Suprapubic skin (tissue), 4 donors: ENCODE results near the gene LAMTOR4. TPM values are rescaled to one million over a fixed set of nuclear protein-coding genes. Genes with fewer than 3 reads are reported as not detected.

Experiments used
- DNase-seq, 2 donors: peaks; one replicate each; pipeline ENCODE4 v3.0.0-alpha.2; 2019; ENCODE audit warnings: low spot score in 2 of 2
- H3K27ac ChIP-seq: fragments of 200-600 bp; sonication (generic); one replicate; pipeline ENCODE4 v1.5.1; 2019
- H3K27me3 ChIP-seq: fragments of 200-600 bp; sonication (generic); one replicate; pipeline ENCODE4 v1.5.1; 2019
- H3K36me3 ChIP-seq: fragments of 200-600 bp; sonication (generic); one replicate; pipeline ENCODE4 v1.5.1; 2019
- H3K4me1 ChIP-seq: fragments of 200-600 bp; sonication (generic); one replicate; pipeline ENCODE4 v1.5.1; 2019
- H3K4me3 ChIP-seq: fragments of 200-600 bp; sonication (generic); one replicate; pipeline ENCODE4 v1.5.1; 2019; ENCODE audit warnings: mild to moderate bottlenecking
- H3K9me3 ChIP-seq: fragments of 200-600 bp; sonication (generic); one replicate; pipeline ENCODE4 v1.5.1; 2019
- EP300 ChIP-seq: sonication (generic); formaldehyde crosslinking; IDR thresholded peaks from one replicate; pipeline ENCODE4 v1.6.1; 2017; ENCODE audit warnings: antibody characterized with exemption
- POLR2A ChIP-seq, 2 donors: fragments of 450-650 bp; IDR thresholded peaks; one replicate each; pipeline ENCODE4 v1.6.1; 2017; ENCODE audit warnings: antibody characterized with exemption in 2 of 2, mild to moderate bottlenecking in 2 of 2, moderate library complexity in 2 of 2
- POLR2AphosphoS5 ChIP-seq, 3 donors: sonication (generic); formaldehyde crosslinking; IDR thresholded peaks; one replicate each; pipeline ENCODE4 v1.6.1; 2017; ENCODE audit warnings: antibody characterized with exemption in 3 of 3
- WGBS: methylation state at CpG from one replicate; pipeline ENCODE4 v1.1.5; 2018; 5-methylcytosine and 5-hydroxymethylcytosine counted together
- total RNA-seq, 4 donors: library from RNA; depleted of rRNA; stranded (reverse); fragments of >200 nt; gene quantifications; one replicate each; pipeline ENCODE4 v1.1.0, GENCODE V29; 2016
- TF ChIP-seq, protein P1 (sequence below), 2 donors: fragments of 200-600 bp in 1 of 2; fragments of 450-650 bp in 1 of 2; sonication (generic) in 1 of 2; IDR thresholded peaks; one replicate each; pipeline ENCODE4 v1.5.1; 2016 to 2019; ENCODE audit warnings: antibody characterized with exemption in 2 of 2, mild to moderate bottlenecking in 1 of 2, moderate library complexity in 1 of 2

The LAMTOR4 gene
- total RNA-seq, 4 donors from 2014 or later, result 346 to 682 (median 537) TPM

DNA sequence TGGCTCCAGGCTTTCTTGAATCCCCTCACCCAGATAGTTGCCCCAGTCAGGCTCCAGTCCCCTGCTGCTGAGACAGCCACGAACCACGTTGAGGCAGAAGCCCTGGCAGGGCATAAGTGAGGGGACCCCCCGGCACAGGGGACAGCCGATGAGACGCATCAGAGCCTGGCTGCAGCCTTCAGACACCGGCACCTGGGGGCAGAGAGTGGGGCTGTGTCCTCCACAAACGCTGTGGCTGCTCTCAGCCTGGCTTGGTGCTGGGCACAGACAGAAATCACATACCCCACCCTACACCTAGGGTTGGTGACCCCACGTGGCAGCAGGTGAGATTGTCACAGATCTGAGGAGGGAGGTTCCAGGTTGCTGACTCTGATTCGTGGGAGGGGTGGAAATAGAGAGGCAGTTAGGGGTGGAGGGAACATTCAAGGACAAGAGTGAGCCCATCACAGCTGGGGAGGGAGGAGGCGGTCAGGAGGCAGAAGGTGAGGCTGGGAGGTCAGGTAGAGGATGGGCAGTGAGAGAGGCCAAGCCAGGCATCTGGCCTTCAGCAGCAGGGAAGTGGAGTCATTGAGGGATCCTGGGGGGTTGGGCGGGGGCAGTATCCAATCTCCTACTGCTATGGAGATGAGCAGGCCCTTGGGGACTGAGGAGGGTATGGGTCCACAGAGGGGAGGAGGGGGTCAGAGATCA lies 25.2 kb downstream of the LAMTOR4 start:
- WGBS, result 87% methylated on average over 10 of the region's 11 CpGs
- DNase-seq, result peak in 1 of 2 donors; percentile 37
- H3K27me3 ChIP-seq, result peaks cover 7% of the 10 kb centered on the region
- no peak for TF ChIP-seq POLR2AphosphoS5 (IDR thresholded peaks at IDR 0.05)
- TF ChIP-seq POLR2A (IDR thresholded peaks at IDR 0.05), result no peak
- TF ChIP-seq, protein P1, sequence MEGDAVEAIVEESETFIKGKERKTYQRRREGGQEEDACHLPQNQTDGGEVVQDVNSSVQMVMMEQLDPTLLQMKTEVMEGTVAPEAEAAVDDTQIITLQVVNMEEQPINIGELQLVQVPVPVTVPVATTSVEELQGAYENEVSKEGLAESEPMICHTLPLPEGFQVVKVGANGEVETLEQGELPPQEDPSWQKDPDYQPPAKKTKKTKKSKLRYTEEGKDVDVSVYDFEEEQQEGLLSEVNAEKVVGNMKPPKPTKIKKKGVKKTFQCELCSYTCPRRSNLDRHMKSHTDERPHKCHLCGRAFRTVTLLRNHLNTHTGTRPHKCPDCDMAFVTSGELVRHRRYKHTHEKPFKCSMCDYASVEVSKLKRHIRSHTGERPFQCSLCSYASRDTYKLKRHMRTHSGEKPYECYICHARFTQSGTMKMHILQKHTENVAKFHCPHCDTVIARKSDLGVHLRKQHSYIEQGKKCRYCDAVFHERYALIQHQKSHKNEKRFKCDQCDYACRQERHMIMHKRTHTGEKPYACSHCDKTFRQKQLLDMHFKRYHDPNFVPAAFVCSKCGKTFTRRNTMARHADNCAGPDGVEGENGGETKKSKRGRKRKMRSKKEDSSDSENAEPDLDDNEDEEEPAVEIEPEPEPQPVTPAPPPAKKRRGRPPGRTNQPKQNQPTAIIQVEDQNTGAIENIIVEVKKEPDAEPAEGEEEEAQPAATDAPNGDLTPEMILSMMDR (IDR thresholded peaks at IDR 0.05), result no peak
- no peak for TF ChIP-seq EP300
- H3K9me3 ChIP-seq, result no peaks in the 10 kb centered on the region
- no peak overlapping the region for H3K27ac ChIP-seq
- peaks cover 35% of the 10 kb centered on the region for H3K4me1 ChIP-seq
- no peaks in the 10 kb centered on the region for H3K36me3 ChIP-seq
- no peak overlapping the region for H3K4me3 ChIP-seq

DNA sequence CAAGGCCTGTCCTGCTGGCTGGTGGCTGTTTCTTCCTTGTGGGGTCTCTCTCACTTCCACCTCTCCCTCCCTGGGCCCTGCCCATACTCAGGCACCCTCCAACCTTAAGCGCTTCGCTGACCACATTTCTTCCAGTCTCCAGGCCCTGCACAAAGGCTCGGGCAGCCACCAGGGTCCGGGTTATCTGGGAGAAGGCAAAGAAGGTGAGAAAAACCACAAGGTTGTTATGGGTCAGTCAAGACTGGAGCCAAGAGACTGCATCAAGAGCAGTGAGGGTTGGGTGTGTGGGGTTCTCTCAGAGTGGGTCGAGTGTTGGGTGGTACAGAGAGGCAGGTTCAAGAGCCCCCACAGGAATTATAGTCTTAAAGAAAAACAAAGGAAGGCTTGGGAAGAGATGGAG lies 25.9 kb downstream of the LAMTOR4 start:
- H3K36me3 ChIP-seq, result no peaks in the 10 kb centered on the region
- DNase-seq, result peak in 1 of 2 donors; percentile 61
- peaks cover 7% of the 10 kb centered on the region for H3K27me3 ChIP-seq
- H3K4me3 ChIP-seq, result no peak overlapping the region
- TF ChIP-seq, protein P1 (IDR thresholded peaks at IDR 0.05), result no peak
- TF ChIP-seq POLR2A (IDR thresholded peaks at IDR 0.05), result no peak
- no peak for TF ChIP-seq POLR2AphosphoS5 (IDR thresholded peaks at IDR 0.05)
- no peak for TF ChIP-seq EP300
- no peak overlapping the region for H3K27ac ChIP-seq
- no peaks in the 10 kb centered on the region for H3K9me3 ChIP-seq
- H3K4me1 ChIP-seq, result peaks cover 34% of the 10 kb centered on the region
- 91% methylated on average over 5 of the region's 5 CpGs for WGBS

DNA sequence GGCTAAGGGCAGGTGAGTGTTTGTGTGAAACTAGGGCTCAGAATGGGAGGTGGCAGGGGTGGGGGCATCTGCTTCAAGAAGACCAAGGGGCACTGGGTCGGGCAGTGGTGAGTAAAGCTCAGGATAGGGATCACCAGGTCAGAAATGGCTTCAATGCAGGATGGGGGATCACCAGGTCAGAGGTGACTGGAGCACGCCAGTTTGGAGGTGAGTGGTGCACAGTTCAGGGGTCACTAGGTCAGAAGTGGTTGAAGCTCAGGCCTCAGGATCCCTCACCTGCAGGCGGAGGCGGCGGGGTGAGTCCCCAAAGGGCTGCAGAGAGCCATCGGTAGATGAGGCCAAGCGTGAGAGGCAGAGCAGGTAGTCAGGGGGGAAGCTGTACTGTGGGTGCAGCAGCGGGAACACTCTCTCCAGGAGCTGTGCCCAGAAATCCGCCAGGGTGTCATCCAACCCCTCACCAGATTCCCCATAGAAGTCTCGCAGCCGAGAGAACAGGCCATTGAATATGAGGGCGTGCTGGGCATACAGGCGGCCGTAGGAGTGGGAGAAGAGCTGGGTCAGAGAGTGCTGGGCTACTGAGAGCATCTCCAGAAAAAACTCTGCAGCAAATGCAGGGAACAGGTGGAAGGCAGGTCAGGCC lies 26.7 kb downstream of the LAMTOR4 start:
- peaks cover 33% of the 10 kb centered on the region for H3K4me1 ChIP-seq
- H3K27me3 ChIP-seq, result peaks cover 7% of the 10 kb centered on the region
- no peak overlapping the region for H3K4me3 ChIP-seq
- H3K9me3 ChIP-seq, result no peaks in the 10 kb centered on the region
- peak in 1 of 2 donors; percentile 74 for DNase-seq
- no peak overlapping the region for H3K27ac ChIP-seq
- H3K36me3 ChIP-seq, result no peaks in the 10 kb centered on the region
- no peak for TF ChIP-seq POLR2A (IDR thresholded peaks at IDR 0.05)
- TF ChIP-seq, protein P1 (IDR thresholded peaks at IDR 0.05), result no peak
- no peak for TF ChIP-seq EP300
- TF ChIP-seq POLR2AphosphoS5 (IDR thresholded peaks at IDR 0.05), result no peak
- WGBS, result 94% methylated on average over 14 of the region's 14 CpGs

DNA sequence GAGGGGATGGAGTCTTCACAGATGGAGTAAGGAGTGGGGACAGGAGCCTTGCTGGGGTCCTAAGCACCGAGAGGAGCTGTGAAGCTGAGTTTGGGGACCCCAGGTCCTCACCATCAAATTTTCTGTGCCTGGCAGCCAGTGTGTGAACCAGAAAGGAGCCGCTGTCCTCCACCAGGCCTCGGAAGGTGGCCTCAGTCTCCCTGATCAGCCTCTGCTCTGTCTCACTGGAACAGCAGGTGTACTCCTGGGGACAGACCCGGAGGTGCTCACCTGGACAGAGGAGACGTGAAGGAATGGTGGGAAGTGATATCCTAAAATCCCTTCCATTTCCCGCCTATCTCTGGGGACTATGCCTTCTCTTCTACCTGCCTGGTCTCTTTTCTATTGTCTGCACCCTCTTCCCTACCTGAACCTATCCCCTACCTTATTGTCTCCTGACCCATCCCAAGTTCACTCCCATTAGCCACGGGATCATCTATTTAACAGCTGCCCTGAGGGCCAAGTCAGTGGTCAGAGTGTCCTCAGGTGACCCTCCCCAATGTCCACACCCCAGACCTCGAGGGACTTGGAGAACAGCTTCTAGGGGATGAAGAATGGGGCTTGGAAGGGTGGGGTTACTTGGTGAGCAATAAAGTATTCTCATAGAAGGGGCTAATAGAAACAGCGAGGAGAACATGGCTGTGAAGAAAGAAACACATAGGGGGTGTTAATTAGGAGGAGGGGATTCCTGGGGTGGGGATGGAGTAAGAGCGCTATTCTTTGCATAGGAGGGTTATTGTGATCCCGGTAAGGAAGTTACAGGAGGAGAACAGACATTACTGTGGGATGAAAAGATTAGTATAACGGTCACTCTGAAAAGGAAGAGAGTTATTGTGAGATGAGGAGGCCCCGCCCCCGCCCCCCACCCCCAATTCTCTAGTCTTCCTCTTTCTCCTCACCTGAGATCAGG lies 27.7 kb downstream of the LAMTOR4 start:
- Histone ChIP-seq H3K9me3 (no peaks in the 10 kb centered on the region), H3K27ac (no peak overlapping the region), H3K4me1 (peaks cover 25% of the 10 kb centered on the region), H3K4me3 (peak overlapping the region; percentile 60), H3K27me3 (peaks cover 4% of the 10 kb centered on the region), H3K36me3 (no peaks in the 10 kb centered on the region)
- TF ChIP-seq POLR2AphosphoS5 (IDR thresholded peaks at IDR 0.05) (no peak), POLR2A (IDR thresholded peaks at IDR 0.05) (no peak), EP300 (no peak)
- TF ChIP-seq, protein P1 (IDR thresholded peaks at IDR 0.05), result no peak
- peak in 1 of 2 donors; percentile 53 for DNase-seq
- WGBS, result 54% methylated on average over 14 of the region's 14 CpGs
